Measurements from ENCODE around the gene ST6GALNAC2.
A peak's percentile ranks its signal among the peaks of the same experiment; 100 is the strongest.
"Not testable (repeated sequence)": the region's sequence is repeated elsewhere in the genome, so short reads cannot be mapped to it uniquely, and the experiment has no call there.

The ST6GALNAC2 gene

GRCh38 chr17:76525513-76525833 lies 60.2 kb downstream of the ST6GALNAC2 start:
- DNase-seq, result not testable (repeated sequence)

DNA sequence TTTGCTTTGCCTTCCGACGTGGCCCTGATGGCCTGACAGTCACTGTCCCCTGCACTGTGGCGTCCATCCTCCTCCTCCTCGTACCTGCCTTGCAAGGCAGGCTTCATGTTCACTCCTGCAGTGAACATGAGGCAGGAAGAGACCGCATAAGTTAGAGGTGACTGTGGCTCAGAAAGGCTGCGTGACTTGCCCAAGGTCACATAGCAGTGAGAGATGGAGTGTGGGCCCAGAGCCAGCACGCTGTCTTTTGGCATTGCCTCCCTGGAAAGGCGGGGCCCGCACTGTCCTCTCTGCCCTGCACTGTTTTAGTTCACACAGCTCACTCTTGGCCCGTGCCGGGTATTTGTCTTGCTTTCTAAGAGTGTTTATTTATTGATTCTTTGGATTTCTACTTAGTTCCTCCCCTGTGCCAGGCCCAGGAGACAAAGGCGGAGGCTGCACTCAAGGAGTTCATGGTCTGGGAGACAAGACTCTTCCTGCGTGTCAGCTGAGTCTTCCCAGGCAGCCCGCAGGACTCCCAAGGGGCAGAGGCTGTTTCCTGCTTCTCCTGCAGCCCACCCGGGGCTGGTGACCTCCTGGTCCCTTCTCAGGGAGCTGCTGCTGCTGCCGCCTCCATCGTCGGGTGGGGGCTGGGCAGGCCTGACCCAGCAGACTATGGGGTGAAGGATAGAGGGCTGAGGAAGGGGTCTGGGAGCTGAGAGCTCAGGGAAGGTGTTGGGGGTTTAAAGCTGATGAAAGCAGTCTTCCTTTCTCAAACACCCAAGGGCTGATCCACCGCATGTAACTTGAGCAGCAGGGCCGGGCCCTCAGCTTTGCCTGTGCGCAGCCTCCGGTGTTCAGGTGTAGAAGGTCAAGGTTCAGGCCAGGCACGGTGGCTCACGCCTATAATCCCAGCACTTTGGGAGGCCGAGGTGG lies 60.8 kb downstream of the ST6GALNAC2 start:
- no peak for DNase-seq

GRCh38 chr17:76523084-76524037 lies 62.3 kb downstream of the ST6GALNAC2 start:
- peak; percentile 73 for DNase-seq

DNA sequence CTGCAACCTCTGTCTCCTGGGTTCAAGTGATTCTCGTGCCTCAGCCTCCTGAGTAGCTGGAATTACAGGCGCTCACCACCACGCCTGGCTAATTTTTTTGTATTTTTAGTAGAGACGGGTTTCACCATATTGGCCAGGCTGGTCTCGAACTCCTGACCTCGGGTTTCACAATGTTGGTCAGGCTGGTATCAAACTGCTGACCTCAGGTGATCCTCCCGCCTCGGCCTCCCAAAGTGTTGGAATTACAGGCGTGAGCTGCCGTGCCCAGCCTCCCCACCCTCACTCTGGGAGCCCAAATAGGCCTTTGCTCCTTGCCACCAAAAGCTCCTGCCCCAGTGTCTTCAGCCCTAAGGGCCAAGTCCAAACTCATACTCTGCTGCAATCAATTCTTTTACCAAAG lies 64.0 kb downstream of the ST6GALNAC2 start:
- not testable (repeated sequence) for DNase-seq

DNA sequence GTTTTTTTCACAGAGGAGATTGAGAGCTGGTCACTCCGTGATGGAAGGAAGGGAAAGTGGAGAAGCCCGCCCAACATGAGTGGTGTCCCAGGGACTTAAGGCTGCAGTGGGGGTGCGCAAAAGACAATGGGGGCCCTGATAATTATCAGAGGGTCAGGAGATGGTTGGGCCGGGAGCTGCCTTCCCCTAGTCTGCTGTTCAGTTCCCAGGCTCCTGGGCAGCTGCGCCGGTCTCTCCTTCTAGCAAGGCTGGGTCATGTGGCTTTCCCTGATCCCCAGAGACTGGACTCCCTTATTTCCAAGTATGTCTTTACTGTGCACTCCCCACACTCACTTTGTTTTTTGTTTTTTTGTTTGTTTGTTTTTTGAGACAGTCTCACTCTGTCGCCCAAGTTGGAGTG lies 64.4 kb downstream of the ST6GALNAC2 start:
- no peak for DNase-seq

GRCh38 chr17:76519048-76519966 lies 66.4 kb downstream of the ST6GALNAC2 start:
- DNase-seq, result no peak

- no peak for DNase-seq
Observed at GRCh38 chr17:76517638-76518038, 68.0 kb downstream of the ST6GALNAC2 start.
